Sigmoid colon (tissue), 4 donors: Measurements from ENCODE around the gene HTRA3.

ENCODE experiments used
- POLR2AphosphoS5 ChIP-seq, 4 donors: sonication (generic); formaldehyde crosslinking; IDR thresholded peaks; one replicate each; pipeline ENCODE4 v1.6.1; 2017; ENCODE audit warnings: antibody characterized with exemption in 4 of 4
- TF ChIP-seq, protein P1 (sequence below), 4 experiments: fragments of 450-650 bp in 3 of 4; fragments of 200-600 bp in 1 of 4; IDR thresholded peaks; one replicate each; pipeline ENCODE4 v1.5.1; 2016 to 2019; ENCODE audit warnings: antibody characterized with exemption in 4 of 4, mild to moderate bottlenecking in 3 of 4, moderate library complexity in 2 of 4

DNA sequence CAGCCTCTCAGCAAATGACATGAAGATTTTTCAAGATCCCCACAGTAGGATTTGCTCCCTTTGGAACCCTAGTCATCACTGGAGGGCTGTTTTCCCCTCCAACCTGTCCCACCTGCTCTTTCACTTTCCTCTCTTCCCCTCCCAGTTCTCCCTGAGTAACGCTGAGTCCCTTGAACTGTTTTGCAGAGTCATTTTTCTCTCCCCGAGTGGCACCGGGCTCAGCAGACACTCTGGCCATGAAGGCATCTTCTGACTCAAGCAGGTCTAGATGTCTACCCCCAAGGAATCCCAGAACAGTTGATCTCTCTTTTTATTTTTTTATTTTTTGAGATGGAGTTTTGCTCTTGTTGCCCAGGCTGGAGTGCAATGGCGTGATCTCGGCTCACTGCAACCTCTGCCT is 52.2 kb downstream of the HTRA3 start:
- TF ChIP-seq POLR2AphosphoS5 (IDR thresholded peaks at IDR 0.05): no peak
- TF ChIP-seq, protein P1, sequence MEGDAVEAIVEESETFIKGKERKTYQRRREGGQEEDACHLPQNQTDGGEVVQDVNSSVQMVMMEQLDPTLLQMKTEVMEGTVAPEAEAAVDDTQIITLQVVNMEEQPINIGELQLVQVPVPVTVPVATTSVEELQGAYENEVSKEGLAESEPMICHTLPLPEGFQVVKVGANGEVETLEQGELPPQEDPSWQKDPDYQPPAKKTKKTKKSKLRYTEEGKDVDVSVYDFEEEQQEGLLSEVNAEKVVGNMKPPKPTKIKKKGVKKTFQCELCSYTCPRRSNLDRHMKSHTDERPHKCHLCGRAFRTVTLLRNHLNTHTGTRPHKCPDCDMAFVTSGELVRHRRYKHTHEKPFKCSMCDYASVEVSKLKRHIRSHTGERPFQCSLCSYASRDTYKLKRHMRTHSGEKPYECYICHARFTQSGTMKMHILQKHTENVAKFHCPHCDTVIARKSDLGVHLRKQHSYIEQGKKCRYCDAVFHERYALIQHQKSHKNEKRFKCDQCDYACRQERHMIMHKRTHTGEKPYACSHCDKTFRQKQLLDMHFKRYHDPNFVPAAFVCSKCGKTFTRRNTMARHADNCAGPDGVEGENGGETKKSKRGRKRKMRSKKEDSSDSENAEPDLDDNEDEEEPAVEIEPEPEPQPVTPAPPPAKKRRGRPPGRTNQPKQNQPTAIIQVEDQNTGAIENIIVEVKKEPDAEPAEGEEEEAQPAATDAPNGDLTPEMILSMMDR (IDR thresholded peaks at IDR 0.05): no peak
